HG03064 (cell line): ENCODE data around the gene MOB1B.
"Not testable (repeated sequence)": the region's sequence is repeated elsewhere in the genome, so short reads cannot be mapped to it uniquely, and the experiment has no call there.

Source experiments
- ATAC-seq: cut with Tn5 transposase; IDR thresholded peaks from one replicate; pipeline ENCODE4 v1.9.1; 2021; ENCODE audit warnings: low read depth; ENCODE audit not compliant: unreplicated experiment

Gene MOB1B

GRCh38 chr4:70901984-70902576 is at the start of gene MOB1B:
Gene MOB1B, plus strand, starts transcription at chr4:70902369. Its CDS starts 168 bp downstream, at chr4:70902537.
- peak; percentile 88 for ATAC-seq

- ATAC-seq: no peak
Observed at GRCh38 chr4:70855464-70855863, 46.7 kb upstream of the MOB1B start.

GRCh38 chr4:70858454-70858853 is 43.7 kb upstream of the MOB1B start:
- no peak for ATAC-seq

GRCh38 chr4:70859066-70859465 is 43.1 kb upstream of the MOB1B start:
- ATAC-seq: no peak

GRCh38 chr4:70863099-70863790 is 38.9 kb upstream of the MOB1B start:
- no peak for ATAC-seq

GRCh38 chr4:70868778-70869177 is 33.4 kb upstream of the MOB1B start:
- no peak for ATAC-seq

GRCh38 chr4:70873216-70873615 is 29.0 kb upstream of the MOB1B start:
- no peak for ATAC-seq

- ATAC-seq: peak; percentile 83
Observed at GRCh38 chr4:70874268-70875156, 27.7 kb upstream of the MOB1B start.

GRCh38 chr4:70877556-70877955 is 24.6 kb upstream of the MOB1B start:
- no peak for ATAC-seq

- ATAC-seq: no peak
Observed at GRCh38 chr4:70880739-70881138, 21.4 kb upstream of the MOB1B start.

GRCh38 chr4:70885174-70885573 is 17.0 kb upstream of the MOB1B start:
- no peak for ATAC-seq

- ATAC-seq: no peak
Observed at GRCh38 chr4:70892086-70892769, 9.9 kb upstream of the MOB1B start.

- ATAC-seq: no peak
Observed at GRCh38 chr4:70893790-70894189, 8.4 kb upstream of the MOB1B start.

- no peak for ATAC-seq
Observed at GRCh38 chr4:70895405-70895804, 6.8 kb upstream of the MOB1B start.

GRCh38 chr4:70895811-70896491 is 6.2 kb upstream of the MOB1B start:
- no peak for ATAC-seq

GRCh38 chr4:70898581-70898980 is 3.6 kb upstream of the MOB1B start:
- not testable (repeated sequence) for ATAC-seq

- ATAC-seq: peak; percentile 20
Observed at GRCh38 chr4:70901607-70901983, 574 bp upstream of the MOB1B start.

- ATAC-seq: peak; percentile 45
Observed at GRCh38 chr4:70902577-70903290, 565 bp downstream of the MOB1B start.

- ATAC-seq: peak; percentile 8
Observed at GRCh38 chr4:70903291-70903603, 1.1 kb downstream of the MOB1B start.
